Osteocyte (in vitro differentiated cells): ENCODE measurements around the gene RAB43. TPM values are rescaled to one million over a fixed set of nuclear protein-coding genes. Genes with fewer than 3 reads are reported as not detected.
"Not testable (repeated sequence)": the region's sequence is repeated elsewhere in the genome, so short reads cannot be mapped to it uniquely, and the experiment has no call there.

ENCODE experiments used
- DNase-seq: peaks from one replicate; pipeline ENCODE4 v3.0.0; 2021; ENCODE audit warnings: mixed read lengths; ENCODE audit not compliant: unreplicated experiment; ENCODE audit errors: extremely low spot score
- H3K27ac Mint-ChIP-seq: one replicate; pipeline ENCODE4 v1.8.0; 2021; ENCODE audit warnings: mild to moderate bottlenecking, mixed read lengths; ENCODE audit not compliant: unreplicated experiment
- H3K27me3 Mint-ChIP-seq: one replicate; pipeline ENCODE4 v1.8.0; 2021; ENCODE audit warnings: mixed read lengths; ENCODE audit not compliant: unreplicated experiment
- H3K36me3 Mint-ChIP-seq: one replicate; pipeline ENCODE4 v1.8.0; 2021; ENCODE audit warnings: mixed read lengths; ENCODE audit not compliant: unreplicated experiment
- H3K4me1 Mint-ChIP-seq: one replicate; pipeline ENCODE4 v1.8.0; 2021; ENCODE audit warnings: mixed read lengths; ENCODE audit not compliant: unreplicated experiment
- H3K4me3 Mint-ChIP-seq: one replicate; pipeline ENCODE4 v1.8.0; 2021; ENCODE audit warnings: mild to moderate bottlenecking, moderate library complexity, mixed read lengths; ENCODE audit not compliant: unreplicated experiment
- H3K9me3 Mint-ChIP-seq: one replicate; pipeline ENCODE4 v1.8.0; 2021; ENCODE audit warnings: mixed read lengths; ENCODE audit not compliant: unreplicated experiment
- total RNA-seq: library from RNA; stranded (reverse); gene quantifications from 2 replicates; pipeline ENCODE4 v1.2.1, GENCODE V29; 2021
- TF ChIP-seq, protein P1 (sequence below): fragments of 200-600 bp; sonication (generic); IDR thresholded peaks from 2 replicates; pipeline ENCODE4 v1.5.0; 2021; ENCODE audit warnings: antibody characterized with exemption, mild to moderate bottlenecking, moderate library complexity

RAB43 gene
- total RNA-seq, 1 donor from 2014 or later, result 23.2 TPM

GRCh38 chr3:129161860-129162271 is 40.3 kb upstream of the RAB43 start:
- no peak for DNase-seq
- Mint-ChIP-seq H3K36me3 (peaks cover 12% of the 10 kb centered on the region), H3K27ac (peak overlapping the region; percentile 100), H3K9me3 (no peaks in the 10 kb centered on the region), H3K27me3 (no peaks in the 10 kb centered on the region), H3K4me3 (peak overlapping the region; percentile 84), H3K4me1 (peaks cover 35% of the 10 kb centered on the region)
- TF ChIP-seq, protein P1, sequence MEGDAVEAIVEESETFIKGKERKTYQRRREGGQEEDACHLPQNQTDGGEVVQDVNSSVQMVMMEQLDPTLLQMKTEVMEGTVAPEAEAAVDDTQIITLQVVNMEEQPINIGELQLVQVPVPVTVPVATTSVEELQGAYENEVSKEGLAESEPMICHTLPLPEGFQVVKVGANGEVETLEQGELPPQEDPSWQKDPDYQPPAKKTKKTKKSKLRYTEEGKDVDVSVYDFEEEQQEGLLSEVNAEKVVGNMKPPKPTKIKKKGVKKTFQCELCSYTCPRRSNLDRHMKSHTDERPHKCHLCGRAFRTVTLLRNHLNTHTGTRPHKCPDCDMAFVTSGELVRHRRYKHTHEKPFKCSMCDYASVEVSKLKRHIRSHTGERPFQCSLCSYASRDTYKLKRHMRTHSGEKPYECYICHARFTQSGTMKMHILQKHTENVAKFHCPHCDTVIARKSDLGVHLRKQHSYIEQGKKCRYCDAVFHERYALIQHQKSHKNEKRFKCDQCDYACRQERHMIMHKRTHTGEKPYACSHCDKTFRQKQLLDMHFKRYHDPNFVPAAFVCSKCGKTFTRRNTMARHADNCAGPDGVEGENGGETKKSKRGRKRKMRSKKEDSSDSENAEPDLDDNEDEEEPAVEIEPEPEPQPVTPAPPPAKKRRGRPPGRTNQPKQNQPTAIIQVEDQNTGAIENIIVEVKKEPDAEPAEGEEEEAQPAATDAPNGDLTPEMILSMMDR, result no peak

DNA sequence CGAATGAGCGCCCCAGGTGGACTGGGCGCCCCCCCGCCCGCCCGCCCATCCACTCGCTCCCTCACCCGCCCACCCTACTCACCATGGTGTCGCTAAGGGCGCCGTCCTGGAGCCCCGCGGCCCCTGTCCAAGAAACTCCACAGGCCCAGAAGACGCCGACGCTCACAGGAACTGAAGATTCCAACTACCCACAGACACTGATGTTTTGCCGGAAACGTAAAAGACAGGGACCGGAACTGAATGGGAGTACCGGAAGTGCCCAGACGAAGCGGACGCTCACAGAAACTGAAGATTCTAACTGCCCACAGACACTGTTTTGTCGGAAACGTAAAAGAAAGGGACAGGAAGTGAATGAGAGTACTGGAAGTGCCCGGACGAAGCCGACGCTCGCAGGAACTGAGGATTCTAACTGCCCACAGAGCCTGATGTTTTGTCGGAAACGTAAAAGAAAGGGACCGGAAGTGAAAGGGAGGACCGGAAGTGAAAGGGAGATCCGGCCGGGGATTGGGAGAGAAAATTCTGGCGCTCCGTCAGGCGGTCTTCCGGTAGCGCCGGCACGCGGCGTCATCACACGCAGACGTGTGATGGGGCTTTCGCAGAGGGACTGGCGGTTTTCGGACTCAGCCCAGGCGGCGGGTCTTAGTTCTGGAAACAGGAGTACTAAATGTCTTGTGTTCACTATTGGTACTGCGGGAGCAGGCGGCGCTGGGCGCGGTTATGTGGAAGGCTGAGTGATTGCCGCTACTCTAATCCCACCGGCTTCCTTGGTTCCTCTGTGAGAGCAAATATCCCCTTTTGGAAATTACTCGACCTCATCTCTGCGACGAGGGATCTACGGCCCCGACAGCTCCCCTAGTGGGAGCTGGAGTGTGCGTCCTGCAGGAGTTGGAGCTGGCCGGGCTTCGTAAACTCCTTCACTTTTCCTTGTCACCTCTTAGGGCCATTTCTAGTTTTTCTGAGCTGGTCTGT is 39.6 kb upstream of the RAB43 start, which contains the start of gene ISY1:
Gene ISY1 (minus strand): TSS at position 173 of the 969 bp plus-strand sequence. CDS start 88 bp downstream, at position 85.
- Mint-ChIP-seq H3K4me3 (peak within 1 kb of the TSS; percentile 84), H3K9me3 (no peaks in the 10 kb centered on the region)

GRCh38 chr3:129144786-129145185 is 23.2 kb upstream of the RAB43 start:
- no peak overlapping the region for H3K27ac Mint-ChIP-seq
- no peaks in the 10 kb centered on the region for H3K9me3 Mint-ChIP-seq
- H3K36me3 Mint-ChIP-seq, result peaks cover 21% of the 10 kb centered on the region

More for the DNA sequence above, 39.6 kb upstream of the RAB43 start, which contains the start of gene ISY1:
- TF ChIP-seq, protein P1, result peak; percentile 89
- Mint-ChIP-seq H3K4me1 (peaks cover 35% of the 10 kb centered on the region), H3K27me3 (no peaks in the 10 kb centered on the region), H3K36me3 (peaks cover 8% of the 10 kb centered on the region), H3K27ac (peak within 1 kb of the TSS; percentile 100)
- DNase-seq, result peak; percentile 95

DNA sequence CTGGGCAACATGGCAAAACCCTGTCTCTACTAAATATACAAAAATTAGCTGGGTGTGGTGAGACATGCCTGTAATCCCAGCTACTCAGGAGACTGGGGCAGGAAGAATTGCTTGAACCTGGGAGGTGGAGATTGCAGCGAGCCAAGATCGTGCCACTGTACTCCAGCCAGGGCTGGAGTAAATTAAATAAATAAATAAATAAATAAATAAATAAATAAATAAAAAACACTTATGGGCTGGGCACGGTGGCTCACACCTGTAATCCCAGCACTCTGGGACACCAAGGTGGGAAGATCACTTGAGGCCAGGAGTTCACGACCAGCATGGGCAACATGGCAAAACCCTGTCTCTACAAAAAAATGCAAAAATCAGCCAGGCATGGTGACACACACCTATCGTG is 19.4 kb upstream of the RAB43 start:
- not testable (repeated sequence) for H3K27me3 Mint-ChIP-seq, H3K4me3 Mint-ChIP-seq, H3K9me3 Mint-ChIP-seq, H3K27ac Mint-ChIP-seq, DNase-seq, H3K4me1 Mint-ChIP-seq
- peaks cover 17% of the 10 kb centered on the region for H3K36me3 Mint-ChIP-seq

More at GRCh38 chr3:129144786-129145185, 23.2 kb upstream of the RAB43 start:
- TF ChIP-seq, protein P1, result no peak
- Mint-ChIP-seq H3K4me1 (no peaks in the 10 kb centered on the region), H3K4me3 (no peak overlapping the region), H3K27me3 (no peaks in the 10 kb centered on the region)
- DNase-seq, result no peak

DNA sequence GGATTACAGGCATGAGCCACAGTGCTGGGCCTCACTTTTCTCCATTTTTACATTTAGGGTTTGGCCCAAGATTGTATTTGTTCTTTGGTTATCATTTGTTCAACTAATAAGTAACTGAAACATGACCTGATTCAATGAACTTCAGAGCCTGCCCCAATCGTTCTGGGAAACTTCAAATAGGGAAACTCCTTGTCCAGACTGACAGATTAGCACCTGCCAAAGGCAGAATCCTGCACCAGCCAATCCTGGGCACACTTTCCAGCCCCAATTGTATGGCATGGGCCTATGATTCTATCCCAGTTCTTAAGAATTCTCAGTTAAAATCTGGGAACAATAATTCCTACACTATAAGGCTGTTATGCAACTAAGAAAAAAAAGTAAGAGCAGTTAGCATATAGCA is 18.3 kb upstream of the RAB43 start:
- Mint-ChIP-seq H3K9me3 (no peaks in the 10 kb centered on the region), H3K4me1 (no peaks in the 10 kb centered on the region)

DNA sequence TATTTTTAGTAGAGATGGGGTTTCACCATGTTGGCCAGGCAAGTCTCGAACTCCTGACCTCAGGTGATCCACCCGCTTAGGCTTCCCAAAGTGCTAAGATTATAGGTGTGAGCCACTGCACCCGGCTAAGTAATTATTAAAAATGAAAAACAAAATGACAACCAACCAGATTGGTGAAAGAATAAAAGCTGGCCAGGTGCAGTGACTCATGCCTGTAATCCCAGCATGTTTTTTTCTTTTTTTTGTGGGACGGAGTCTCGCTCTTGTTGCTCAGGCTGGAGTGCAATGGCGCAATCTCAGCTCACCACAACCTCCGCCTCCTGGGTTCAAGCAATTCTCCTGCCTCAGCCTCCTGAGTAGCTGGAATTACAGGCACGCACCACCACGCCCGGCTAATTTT is 14.7 kb upstream of the RAB43 start:
- H3K4me3 Mint-ChIP-seq, H3K27ac Mint-ChIP-seq, H3K9me3 Mint-ChIP-seq, DNase-seq, H3K4me1 Mint-ChIP-seq, H3K27me3 Mint-ChIP-seq: not testable (repeated sequence)
- H3K36me3 Mint-ChIP-seq, result peaks cover 26% of the 10 kb centered on the region

More for the DNA sequence above, 18.3 kb upstream of the RAB43 start:
- H3K27ac Mint-ChIP-seq, result no peak overlapping the region
- TF ChIP-seq, protein P1, result no peak
- H3K36me3 Mint-ChIP-seq, result peaks cover 11% of the 10 kb centered on the region
- DNase-seq, result no peak
- H3K27me3 Mint-ChIP-seq, result no peaks in the 10 kb centered on the region
- H3K4me3 Mint-ChIP-seq, result no peak overlapping the region
